ENCODE data around the gene RNF130. TPM values are rescaled to one million over a fixed set of nuclear protein-coding genes. Genes with fewer than 3 reads are reported as not detected.

The RNF130 gene
- total and polyA plus RNA-seq, 2 of the 13 experiments (the other 11 are each of a cell fraction or from before 2014, with no cell fraction given) = 28.2 to 28.3 TPM

- Histone ChIP-seq H4K20me1 (ENCODE audit: insufficient read depth, low read length) (no peaks in the 10 kb centered on the region), H3K4me3 (replicated peaks in 1 of 3; ENCODE audit: insufficient read depth in 1 of 3, low read depth in 2 of 3, low read length in 3 of 3) (no peak overlapping the region), H3K9ac (ENCODE audit: insufficient read depth, low read depth, low read length) (no peak overlapping the region), H3K27ac (ENCODE audit: extremely low read length, insufficient read depth, low read length) (no peak overlapping the region), H3K9me3 (ENCODE audit: low read length) (no peaks in the 10 kb centered on the region), H3K4me2 (ENCODE audit: low read depth, low read length) (no peak overlapping the region), H3K27me3 (ENCODE audit: control insufficient read depth in 1 of 2, insufficient read depth in 2 of 2, low read length in 2 of 2) (peaks cover 0 to 20% of the 10 kb centered on the region in 2 experiments; a peak in 2 of 5 replicates), H3K36me3 (replicated peaks in 1 of 2; ENCODE audit: control insufficient read depth in 1 of 2, insufficient read depth in 2 of 2, low read length in 2 of 2) (no peaks in the 10 kb centered on the region), H2AFZ (ENCODE audit: low read length) (no peak overlapping the region), H3K79me2 (ENCODE audit: insufficient read depth, low read length) (no peaks in the 10 kb centered on the region), H3K4me1 (ENCODE audit: insufficient read depth, low read length) (peaks cover 13% of the 10 kb centered on the region)
- no peak for FAIRE-seq
- no TSS peak for BruUV-seq (replicated peaks)
- ATAC-seq = no peak
- DNase-seq (ENCODE audit: low spot score) = no peak
- intact Hi-C loops (cut with micrococcal nuclease; ENCODE audit: unreplicated experiment) = no loop called here
- in situ Hi-C loops (cut with HindIII; ENCODE audit: extremely low pct_ligation_motif_present, low pct_unique_long_range_greater_than_20kb) = no loop called here
- POLR2A ChIA-PET = no interaction called here
- CTCF ChIA-PET (ENCODE audit: low intra/inter-chr PET ratio, low total read pairs) = no interaction called here
- 71% methylated on average over 4 of the region's 6 CpGs for WGBS (ENCODE audit: low lambda C conversion rate)
- TF ChIP-seq ZNF557 (CRISPR knock-in tag; IDR thresholded peaks at IDR 0.05) = no peak
- TF ChIP-seq ARID3A (IDR thresholded peaks at IDR 0.05; ENCODE audit: low read depth, low read length) = no peak
- no peak for TF ChIP-seq MED1 (CRISPR knock-in tag; IDR thresholded peaks at IDR 0.05)
- TF ChIP-seq U2AF2 (IDR thresholded peaks at IDR 0.05; ENCODE audit: low read depth, low read length) = no peak
- no peak for TF ChIP-seq GMEB1 (CRISPR knock-in tag; IDR thresholded peaks at IDR 0.05; ENCODE audit: borderline replicate concordance)
- no peak for TF ChIP-seq IKZF1 (IDR thresholded peaks at IDR 0.05)
- no peak for TF ChIP-seq ATAD3A (CRISPR knock-in tag; IDR thresholded peaks at IDR 0.05)
- TF ChIP-seq BHLHE40 (IDR thresholded peaks at IDR 0.05; ENCODE audit: low read length) = no peak
- no peak for TF ChIP-seq KLF6 (CRISPR knock-in tag; IDR thresholded peaks at IDR 0.05)
- no peak for TF ChIP-seq FOXO1 (CRISPR knock-in tag; IDR thresholded peaks at IDR 0.05)
- no peak for TF ChIP-seq AHDC1 (CRISPR knock-in tag; IDR thresholded peaks at IDR 0.05; ENCODE audit: borderline replicate concordance)
- TF ChIP-seq MZF1 (CRISPR knock-in tag; IDR thresholded peaks at IDR 0.05; ENCODE audit: borderline replicate concordance) = no peak
- TF ChIP-seq YEATS4 (CRISPR knock-in tag; IDR thresholded peaks at IDR 0.05; ENCODE audit: borderline replicate concordance) = no peak
- no peak for TF ChIP-seq TBX3 (IDR thresholded peaks at IDR 0.05; ENCODE audit: borderline replicate concordance)
- no peak for TF ChIP-seq ZNF704 (CRISPR knock-in tag; IDR thresholded peaks at IDR 0.05; ENCODE audit: borderline replicate concordance)
Measured at GRCh38 chr5:179916523-179916922, 155.0 kb downstream of the RNF130 start.
